ENCODE data around the gene CHD2.

DNA sequence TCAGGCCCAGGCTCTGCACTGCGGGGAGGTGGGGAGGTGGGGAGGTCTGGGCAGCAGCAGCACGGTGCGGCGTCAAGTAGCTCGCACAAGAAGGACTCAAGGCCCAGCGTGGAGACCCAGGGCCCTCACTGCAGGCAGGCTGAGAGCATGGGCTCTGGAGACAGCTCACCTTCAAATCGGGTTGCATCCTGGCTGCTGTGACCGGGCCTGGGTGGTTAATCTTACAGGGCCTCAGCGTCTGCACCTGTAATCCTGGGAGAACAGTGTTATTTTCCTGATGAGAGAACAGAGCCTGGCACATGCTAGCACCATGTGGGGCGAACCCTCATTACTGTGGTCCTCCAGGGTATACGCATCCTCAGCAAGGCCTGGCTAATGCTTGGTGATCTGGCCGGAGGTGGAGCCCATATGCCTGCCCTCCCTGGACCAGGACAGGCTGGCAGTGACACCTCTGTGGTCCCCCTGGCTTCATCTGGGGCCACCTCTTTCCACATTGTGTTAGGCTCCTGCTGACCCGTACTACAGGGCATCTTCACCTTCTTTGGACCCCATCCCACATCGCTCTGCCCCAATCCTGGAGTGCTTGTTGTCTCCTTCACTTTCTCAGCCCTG lies 133.4 kb downstream of the CHD2 start:
- TF ChIP-seq POLR2AphosphoS5 (IDR thresholded peaks at IDR 0.05; ENCODE audit: low read depth, low read length), result no peak
- TF ChIP-seq, protein P1, sequence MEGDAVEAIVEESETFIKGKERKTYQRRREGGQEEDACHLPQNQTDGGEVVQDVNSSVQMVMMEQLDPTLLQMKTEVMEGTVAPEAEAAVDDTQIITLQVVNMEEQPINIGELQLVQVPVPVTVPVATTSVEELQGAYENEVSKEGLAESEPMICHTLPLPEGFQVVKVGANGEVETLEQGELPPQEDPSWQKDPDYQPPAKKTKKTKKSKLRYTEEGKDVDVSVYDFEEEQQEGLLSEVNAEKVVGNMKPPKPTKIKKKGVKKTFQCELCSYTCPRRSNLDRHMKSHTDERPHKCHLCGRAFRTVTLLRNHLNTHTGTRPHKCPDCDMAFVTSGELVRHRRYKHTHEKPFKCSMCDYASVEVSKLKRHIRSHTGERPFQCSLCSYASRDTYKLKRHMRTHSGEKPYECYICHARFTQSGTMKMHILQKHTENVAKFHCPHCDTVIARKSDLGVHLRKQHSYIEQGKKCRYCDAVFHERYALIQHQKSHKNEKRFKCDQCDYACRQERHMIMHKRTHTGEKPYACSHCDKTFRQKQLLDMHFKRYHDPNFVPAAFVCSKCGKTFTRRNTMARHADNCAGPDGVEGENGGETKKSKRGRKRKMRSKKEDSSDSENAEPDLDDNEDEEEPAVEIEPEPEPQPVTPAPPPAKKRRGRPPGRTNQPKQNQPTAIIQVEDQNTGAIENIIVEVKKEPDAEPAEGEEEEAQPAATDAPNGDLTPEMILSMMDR (IDR thresholded peaks at IDR 0.05), result no peak
- TF ChIP-seq SIN3A (IDR thresholded peaks at IDR 0.05; ENCODE audit: borderline replicate concordance, insufficient read depth, low read depth, low read length), result no peak
- TF ChIP-seq, protein P2, sequence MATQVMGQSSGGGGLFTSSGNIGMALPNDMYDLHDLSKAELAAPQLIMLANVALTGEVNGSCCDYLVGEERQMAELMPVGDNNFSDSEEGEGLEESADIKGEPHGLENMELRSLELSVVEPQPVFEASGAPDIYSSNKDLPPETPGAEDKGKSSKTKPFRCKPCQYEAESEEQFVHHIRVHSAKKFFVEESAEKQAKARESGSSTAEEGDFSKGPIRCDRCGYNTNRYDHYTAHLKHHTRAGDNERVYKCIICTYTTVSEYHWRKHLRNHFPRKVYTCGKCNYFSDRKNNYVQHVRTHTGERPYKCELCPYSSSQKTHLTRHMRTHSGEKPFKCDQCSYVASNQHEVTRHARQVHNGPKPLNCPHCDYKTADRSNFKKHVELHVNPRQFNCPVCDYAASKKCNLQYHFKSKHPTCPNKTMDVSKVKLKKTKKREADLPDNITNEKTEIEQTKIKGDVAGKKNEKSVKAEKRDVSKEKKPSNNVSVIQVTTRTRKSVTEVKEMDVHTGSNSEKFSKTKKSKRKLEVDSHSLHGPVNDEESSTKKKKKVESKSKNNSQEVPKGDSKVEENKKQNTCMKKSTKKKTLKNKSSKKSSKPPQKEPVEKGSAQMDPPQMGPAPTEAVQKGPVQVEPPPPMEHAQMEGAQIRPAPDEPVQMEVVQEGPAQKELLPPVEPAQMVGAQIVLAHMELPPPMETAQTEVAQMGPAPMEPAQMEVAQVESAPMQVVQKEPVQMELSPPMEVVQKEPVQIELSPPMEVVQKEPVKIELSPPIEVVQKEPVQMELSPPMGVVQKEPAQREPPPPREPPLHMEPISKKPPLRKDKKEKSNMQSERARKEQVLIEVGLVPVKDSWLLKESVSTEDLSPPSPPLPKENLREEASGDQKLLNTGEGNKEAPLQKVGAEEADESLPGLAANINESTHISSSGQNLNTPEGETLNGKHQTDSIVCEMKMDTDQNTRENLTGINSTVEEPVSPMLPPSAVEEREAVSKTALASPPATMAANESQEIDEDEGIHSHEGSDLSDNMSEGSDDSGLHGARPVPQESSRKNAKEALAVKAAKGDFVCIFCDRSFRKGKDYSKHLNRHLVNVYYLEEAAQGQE (IDR thresholded peaks at IDR 0.05; ENCODE audit: insufficient read depth in 1 of 2, low read depth in 2 of 2, low read length in 1 of 2), result no peak
